Activated T-cell treated with anti-CD3 and anti-CD28 coated beads, Interleukin-2, amount 50 U/mL, for 72 hours (primary cell): ENCODE results near the gene GRIK4. TPM values are rescaled to one million over a fixed set of nuclear protein-coding genes. Genes with fewer than 3 reads are reported as not detected.

Source experiments
- ATAC-seq, 2 donors: fragments of 150-1000 bp; cut with Tn5 transposase; replicated peaks in 1 of 2; 2 replicates each; pipeline ENCODE4 v1.10.0; 2021; ENCODE audit warnings: moderate library complexity in 2 of 2, mild to moderate bottlenecking in 1 of 2
- DNase-seq, 2 donors: peaks; one replicate each; pipeline ENCODE4 v3.0.0; 2021 to 2022; ENCODE audit warnings: mixed read lengths in 1 of 2
- H3K27ac Mint-ChIP-seq: one replicate; pipeline ENCODE4 v1.8.0; 2022; ENCODE audit warnings: mild to moderate bottlenecking, moderate library complexity, mixed read lengths
- H3K27me3 Mint-ChIP-seq: one replicate; pipeline ENCODE4 v1.8.0; 2022; ENCODE audit warnings: low read depth, mixed read lengths
- H3K36me3 Mint-ChIP-seq, 2 donors: one replicate each; pipeline ENCODE4 v1.8.0; 2022; ENCODE audit warnings: mixed read lengths in 2 of 2, mild to moderate bottlenecking in 1 of 2; ENCODE audit not compliant: insufficient read depth in 2 of 2
- H3K4me1 Mint-ChIP-seq: one replicate; pipeline ENCODE4 v1.8.0; 2022; ENCODE audit warnings: low read depth, mixed read lengths
- H3K4me3 Mint-ChIP-seq, 2 donors: one replicate each; pipeline ENCODE4 v1.8.0; 2022; ENCODE audit warnings: mild to moderate bottlenecking in 2 of 2, mixed read lengths in 2 of 2, moderate library complexity in 2 of 2
- H3K9me3 Mint-ChIP-seq, 2 donors: one replicate each; pipeline ENCODE4 v1.8.0; 2022; ENCODE audit warnings: mixed read lengths in 2 of 2
- total RNA-seq, 2 donors: library from RNA; stranded (reverse); gene quantifications; one replicate each; pipeline ENCODE4 v1.2.3, GENCODE V29; 2022

The GRIK4 gene
- total RNA-seq, 2 donors from 2014 or later, result 0.12 TPM; not detected in 1

DNA sequence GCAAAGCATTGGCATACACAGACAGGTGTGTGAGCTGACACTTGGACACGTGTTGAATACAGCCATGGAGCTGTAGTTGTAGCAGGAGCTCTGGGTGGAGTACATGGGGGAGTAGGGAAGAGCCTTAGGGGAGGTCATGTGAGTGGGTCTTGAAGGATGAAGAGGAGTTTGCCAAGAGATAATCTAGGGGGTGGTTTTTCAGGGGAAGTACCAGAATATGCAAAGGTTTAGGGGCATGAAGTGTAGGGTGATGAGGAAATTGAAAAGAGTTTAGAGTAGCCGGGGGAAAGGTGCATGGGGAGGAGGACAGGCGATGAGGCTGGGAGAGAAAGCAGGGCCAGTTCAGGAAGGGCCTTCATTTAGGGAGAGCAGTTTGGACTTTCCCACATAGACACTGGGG is 74.5 kb downstream of the GRIK4 start:
- DNase-seq (no peak), ATAC-seq (no peak)
- H3K36me3 Mint-ChIP-seq, result no peaks in the 10 kb centered on the region
- H3K27me3 Mint-ChIP-seq, result peaks cover 16% of the 10 kb centered on the region
- no peaks in the 10 kb centered on the region for H3K4me1 Mint-ChIP-seq
- no peak overlapping the region for H3K27ac Mint-ChIP-seq
- H3K4me3 Mint-ChIP-seq, result no peak overlapping the region
- peaks cover 4 to 5% of the 10 kb centered on the region in 2 donors for H3K9me3 Mint-ChIP-seq

- Mint-ChIP-seq H3K27ac (no peak overlapping the region), H3K27me3 (peaks cover 11% of the 10 kb centered on the region), H3K36me3 (no peaks in the 10 kb centered on the region), H3K9me3 (peaks cover 4 to 5% of the 10 kb centered on the region in 2 donors), H3K4me1 (no peaks in the 10 kb centered on the region), H3K4me3 (no peak overlapping the region)
- DNase-seq, result no peak
- no peak for ATAC-seq
Observed at GRCh38 chr11:120586728-120587127, 75.2 kb downstream of the GRIK4 start.

DNA sequence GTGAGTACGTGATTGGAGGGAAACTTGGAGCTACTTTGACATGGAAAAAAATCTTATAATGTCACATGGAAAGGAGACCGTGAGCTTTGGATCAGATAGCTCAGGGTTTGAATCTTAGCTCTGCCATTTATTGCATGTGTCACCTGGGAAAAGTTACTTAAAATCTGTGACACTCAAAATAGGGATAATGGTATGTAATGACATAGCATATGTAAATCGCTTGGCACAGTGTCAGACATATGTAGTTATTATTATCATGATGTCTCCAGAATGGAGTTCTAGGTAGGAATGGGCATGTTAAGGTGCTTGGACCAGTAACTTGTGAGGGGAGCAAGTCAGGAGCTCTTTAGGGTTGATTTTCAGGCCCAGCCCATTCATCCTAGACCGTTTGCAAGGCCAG is 75.8 kb downstream of the GRIK4 start:
- H3K4me3 Mint-ChIP-seq, result no peak overlapping the region
- H3K9me3 Mint-ChIP-seq, result peaks cover 4 to 5% of the 10 kb centered on the region in 2 donors
- no peaks in the 10 kb centered on the region for H3K4me1 Mint-ChIP-seq
- DNase-seq, result no peak
- no peak for ATAC-seq
- no peaks in the 10 kb centered on the region for H3K36me3 Mint-ChIP-seq
- H3K27ac Mint-ChIP-seq, result no peak overlapping the region
- peaks cover 11% of the 10 kb centered on the region for H3K27me3 Mint-ChIP-seq

DNA sequence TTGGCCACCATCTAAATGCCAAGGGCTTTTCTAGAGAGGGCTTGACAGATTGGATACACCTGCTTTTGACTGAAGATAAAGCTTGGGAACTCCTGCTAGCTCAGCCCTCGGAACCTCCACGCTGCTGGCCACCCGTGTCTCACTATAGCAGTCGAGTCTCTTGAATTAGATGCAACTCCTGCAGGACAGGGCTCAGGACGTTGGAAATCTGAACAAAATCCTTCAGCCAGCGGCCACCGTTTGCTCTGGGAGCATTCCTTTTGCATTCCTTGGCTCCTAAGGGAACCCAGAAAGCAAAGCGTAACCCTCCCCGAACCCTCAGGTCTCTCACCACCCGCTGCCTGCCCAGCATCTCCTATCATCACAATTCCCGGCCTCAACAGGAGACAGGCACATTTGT is 77.8 kb downstream of the GRIK4 start:
- Mint-ChIP-seq H3K27me3 (peaks cover 23% of the 10 kb centered on the region), H3K4me1 (no peaks in the 10 kb centered on the region), H3K9me3 (peaks cover 0 to under 1% of the 10 kb centered on the region in 2 donors), H3K27ac (no peak overlapping the region), H3K4me3 (no peak overlapping the region), H3K36me3 (no peaks in the 10 kb centered on the region)
- ATAC-seq (no peak), DNase-seq (no peak)

DNA sequence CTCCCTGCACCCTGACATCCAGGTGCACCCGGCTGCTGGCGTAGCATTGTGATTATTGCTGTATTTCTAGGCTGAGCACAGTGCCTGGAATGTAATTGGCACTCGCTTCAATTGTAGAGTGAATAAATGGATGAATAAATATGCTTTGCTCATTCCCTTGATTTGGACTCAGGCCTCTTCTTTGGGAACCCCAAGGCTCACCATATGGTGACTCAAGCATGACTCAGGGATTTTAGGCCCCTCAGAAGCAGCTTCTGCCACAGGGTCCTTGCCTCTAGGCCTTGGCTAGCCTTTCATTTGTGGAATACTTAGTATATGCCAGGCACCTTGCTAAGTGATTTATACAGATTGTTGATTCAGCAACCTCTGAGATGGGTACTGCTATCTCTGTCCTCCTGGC is 78.9 kb downstream of the GRIK4 start:
- no peak overlapping the region for H3K27ac Mint-ChIP-seq
- no peaks in the 10 kb centered on the region for H3K9me3 Mint-ChIP-seq
- ATAC-seq, result no peak
- no peak overlapping the region for H3K4me3 Mint-ChIP-seq
- no peaks in the 10 kb centered on the region for H3K4me1 Mint-ChIP-seq
- no peak for DNase-seq
- H3K36me3 Mint-ChIP-seq, result no peaks in the 10 kb centered on the region
- H3K27me3 Mint-ChIP-seq, result peaks cover 26% of the 10 kb centered on the region

DNA sequence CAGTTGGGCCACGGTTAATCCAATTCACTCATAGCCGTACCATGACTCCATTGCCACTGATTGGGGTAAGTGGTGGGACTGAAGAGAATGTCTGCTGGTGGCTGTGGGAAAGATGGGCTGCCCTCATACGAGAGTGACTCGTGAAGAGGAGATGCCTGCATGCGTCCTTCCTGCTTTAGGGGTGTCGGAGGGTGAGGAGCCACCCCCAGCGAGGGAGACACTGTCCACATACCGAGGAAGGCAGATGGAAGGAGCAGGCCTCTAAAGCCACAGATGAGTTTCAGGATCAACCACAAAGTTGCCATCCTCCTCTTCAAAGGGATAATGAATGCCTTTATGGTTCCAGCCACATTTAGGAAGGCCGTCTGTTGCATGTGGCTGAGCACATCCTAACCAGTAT is 83.2 kb downstream of the GRIK4 start:
- Mint-ChIP-seq H3K36me3 (no peaks in the 10 kb centered on the region), H3K4me1 (no peaks in the 10 kb centered on the region), H3K27me3 (peaks cover 21% of the 10 kb centered on the region), H3K9me3 (no peaks in the 10 kb centered on the region), H3K4me3 (no peak overlapping the region), H3K27ac (no peak overlapping the region)
- no peak for ATAC-seq
- DNase-seq, result no peak

DNA sequence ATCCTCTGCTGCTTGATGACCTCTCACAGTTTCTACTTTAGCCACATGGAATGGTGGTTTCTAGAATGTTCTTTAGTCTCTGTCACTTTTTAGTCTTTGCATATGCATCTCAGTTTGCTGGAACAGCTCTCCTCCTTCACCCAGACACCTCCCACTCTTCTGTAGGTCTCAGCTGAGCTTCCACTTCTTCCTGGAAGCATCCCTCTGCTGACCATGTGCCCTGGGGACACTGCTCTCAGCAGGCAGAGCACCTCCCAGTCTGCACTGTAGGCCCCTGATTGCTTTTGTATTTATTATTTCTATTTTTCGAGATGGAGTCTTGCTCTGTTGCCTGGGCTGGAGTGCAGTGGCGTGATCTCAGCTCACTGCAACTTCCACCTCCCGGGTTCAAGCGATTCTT is 84.0 kb downstream of the GRIK4 start:
- H3K27ac Mint-ChIP-seq, result no peak overlapping the region
- H3K27me3 Mint-ChIP-seq, result peaks cover 21% of the 10 kb centered on the region
- no peak for ATAC-seq
- no peaks in the 10 kb centered on the region for H3K4me1 Mint-ChIP-seq
- no peak for DNase-seq
- H3K36me3 Mint-ChIP-seq, result no peaks in the 10 kb centered on the region
- H3K9me3 Mint-ChIP-seq, result no peaks in the 10 kb centered on the region
- H3K4me3 Mint-ChIP-seq, result no peak overlapping the region

- H3K27ac Mint-ChIP-seq, result no peak overlapping the region
- H3K4me1 Mint-ChIP-seq, result no peaks in the 10 kb centered on the region
- H3K36me3 Mint-ChIP-seq, result no peaks in the 10 kb centered on the region
- no peak overlapping the region for H3K4me3 Mint-ChIP-seq
- no peak for ATAC-seq
- no peaks in the 10 kb centered on the region for H3K9me3 Mint-ChIP-seq
- H3K27me3 Mint-ChIP-seq, result peaks cover 21% of the 10 kb centered on the region
- DNase-seq, result no peak
Observed at GRCh38 chr11:120597250-120598215, 86.0 kb downstream of the GRIK4 start.

DNA sequence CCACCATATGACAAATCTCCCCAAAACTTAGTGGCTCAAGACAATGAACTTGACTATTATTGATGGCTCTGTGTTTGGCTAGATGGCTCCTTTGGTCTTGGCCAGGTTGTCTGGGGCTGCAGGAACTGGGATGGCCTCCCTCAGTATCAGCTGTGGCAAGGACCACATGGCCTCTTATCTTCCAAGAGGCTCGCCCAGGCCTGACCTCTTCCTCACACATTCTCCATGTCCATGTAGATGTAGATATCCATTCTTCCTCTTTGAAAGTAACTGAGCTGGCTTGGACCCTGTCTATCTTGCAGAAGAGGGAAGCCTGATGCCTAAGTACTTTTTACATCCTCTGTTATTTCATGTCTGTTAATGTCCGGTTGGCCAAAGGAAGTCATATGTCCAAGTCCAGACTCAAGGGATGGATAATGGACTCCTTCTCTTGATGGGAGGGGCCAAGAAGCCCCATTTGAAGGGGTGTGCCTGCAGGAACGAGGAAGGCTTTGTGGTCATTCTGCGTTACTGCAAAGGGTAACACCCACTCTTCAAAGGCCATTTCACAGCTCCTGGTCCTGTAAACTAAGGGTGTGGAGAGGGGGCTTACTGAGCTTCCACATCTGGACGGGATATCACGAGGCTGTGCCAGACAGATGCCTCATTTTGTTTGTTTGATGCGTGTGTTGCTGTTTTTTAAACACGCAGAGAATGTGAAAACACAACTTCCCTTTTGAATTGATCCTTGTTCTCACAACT is 87.1 kb downstream of the GRIK4 start:
- no peaks in the 10 kb centered on the region for H3K4me1 Mint-ChIP-seq
- H3K27ac Mint-ChIP-seq, result no peak overlapping the region
- no peaks in the 10 kb centered on the region for H3K9me3 Mint-ChIP-seq
- DNase-seq, result no peak
- no peaks in the 10 kb centered on the region for H3K36me3 Mint-ChIP-seq
- ATAC-seq, result no peak
- no peak overlapping the region for H3K4me3 Mint-ChIP-seq
- H3K27me3 Mint-ChIP-seq, result peaks cover 9% of the 10 kb centered on the region

DNA sequence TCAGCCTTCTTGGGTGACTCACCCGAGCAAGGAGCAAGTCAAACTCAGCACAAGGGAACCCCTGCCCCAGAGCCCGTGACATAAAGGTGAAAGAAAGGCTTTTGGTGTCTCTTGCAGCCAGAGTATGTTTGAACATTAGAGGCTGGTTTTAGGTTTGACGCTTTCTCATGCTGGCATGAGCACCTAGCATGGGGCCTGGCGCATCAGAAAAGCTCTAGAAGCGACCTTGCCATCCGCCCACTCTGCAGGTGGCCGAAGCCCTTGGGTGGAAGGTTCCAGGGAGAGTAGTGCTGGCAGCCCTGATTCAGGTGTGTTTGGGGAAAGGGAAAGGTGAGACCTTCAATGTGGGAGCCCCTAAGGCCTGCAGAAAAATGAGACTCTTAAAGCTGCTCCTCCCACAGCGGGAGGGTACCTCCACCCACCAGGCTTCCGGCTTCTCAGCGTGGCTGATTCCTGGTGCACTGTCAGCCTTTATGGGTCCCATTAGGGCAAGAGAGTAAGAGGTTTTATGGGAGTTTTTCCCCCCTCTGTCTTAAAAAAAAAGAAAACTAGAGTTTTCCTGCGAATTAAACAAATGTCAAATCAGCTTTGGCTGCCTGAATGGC is 88.4 kb downstream of the GRIK4 start:
- Mint-ChIP-seq H3K4me1 (no peaks in the 10 kb centered on the region), H3K36me3 (no peaks in the 10 kb centered on the region), H3K4me3 (no peak overlapping the region), H3K9me3 (no peaks in the 10 kb centered on the region), H3K27me3 (peaks cover 9% of the 10 kb centered on the region), H3K27ac (no peak overlapping the region)
- no peak for ATAC-seq
- no peak for DNase-seq

- H3K4me3 Mint-ChIP-seq, result no peak overlapping the region
- H3K9me3 Mint-ChIP-seq, result no peaks in the 10 kb centered on the region
- H3K36me3 Mint-ChIP-seq, result no peaks in the 10 kb centered on the region
- ATAC-seq, result no peak
- DNase-seq, result no peak
- no peaks in the 10 kb centered on the region for H3K4me1 Mint-ChIP-seq
- no peak overlapping the region for H3K27ac Mint-ChIP-seq
- H3K27me3 Mint-ChIP-seq, result peaks cover 4% of the 10 kb centered on the region
Observed at GRCh38 chr11:120601536-120601935, 90.0 kb downstream of the GRIK4 start.

DNA sequence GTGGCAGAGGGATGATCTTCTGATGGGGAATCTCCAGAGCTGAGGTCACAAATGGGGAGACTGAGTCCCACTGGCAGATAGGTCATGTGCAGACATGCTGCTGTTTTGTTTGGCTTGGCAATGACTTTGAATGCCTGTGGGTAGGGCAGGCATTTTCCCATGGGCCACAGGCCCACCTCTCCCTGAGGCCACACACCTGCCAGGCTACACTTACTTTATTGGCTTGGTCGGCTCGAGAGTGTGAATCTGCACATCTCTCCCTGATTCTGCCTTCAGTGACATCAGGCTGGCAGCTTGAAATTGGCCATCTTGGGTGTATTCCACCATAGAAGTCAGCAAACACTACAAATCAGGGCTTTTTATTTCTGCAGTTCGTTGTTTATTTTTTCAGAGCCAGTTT is 91.5 kb downstream of the GRIK4 start:
- Mint-ChIP-seq H3K27me3 (peaks cover 4% of the 10 kb centered on the region), H3K9me3 (no peaks in the 10 kb centered on the region), H3K27ac (no peak overlapping the region), H3K4me3 (no peak overlapping the region), H3K4me1 (no peaks in the 10 kb centered on the region), H3K36me3 (no peaks in the 10 kb centered on the region)
- ATAC-seq (no peak), DNase-seq (no peak)

- no peaks in the 10 kb centered on the region for H3K4me1 Mint-ChIP-seq
Observed at GRCh38 chr11:120605469-120605868, 93.9 kb downstream of the GRIK4 start.

More at GRCh38 chr11:120605469-120605868, 93.9 kb downstream of the GRIK4 start:
- Mint-ChIP-seq H3K4me3 (no peak overlapping the region), H3K9me3 (no peaks in the 10 kb centered on the region), H3K27me3 (peaks cover 5% of the 10 kb centered on the region), H3K27ac (no peak overlapping the region), H3K36me3 (no peaks in the 10 kb centered on the region)
- ATAC-seq, result no peak
- no peak for DNase-seq
